NCI-H82 treated with DMSO at 0.1 percent for 48 hours (cell line): ENCODE results near the gene ITPA.

Source experiments
- DNase-seq: peaks from one replicate; lab custom pipeline; 2025; ENCODE audit not compliant: unreplicated experiment; lab: John Stamatoyannopoulos, UW

ITPA gene

DNA sequence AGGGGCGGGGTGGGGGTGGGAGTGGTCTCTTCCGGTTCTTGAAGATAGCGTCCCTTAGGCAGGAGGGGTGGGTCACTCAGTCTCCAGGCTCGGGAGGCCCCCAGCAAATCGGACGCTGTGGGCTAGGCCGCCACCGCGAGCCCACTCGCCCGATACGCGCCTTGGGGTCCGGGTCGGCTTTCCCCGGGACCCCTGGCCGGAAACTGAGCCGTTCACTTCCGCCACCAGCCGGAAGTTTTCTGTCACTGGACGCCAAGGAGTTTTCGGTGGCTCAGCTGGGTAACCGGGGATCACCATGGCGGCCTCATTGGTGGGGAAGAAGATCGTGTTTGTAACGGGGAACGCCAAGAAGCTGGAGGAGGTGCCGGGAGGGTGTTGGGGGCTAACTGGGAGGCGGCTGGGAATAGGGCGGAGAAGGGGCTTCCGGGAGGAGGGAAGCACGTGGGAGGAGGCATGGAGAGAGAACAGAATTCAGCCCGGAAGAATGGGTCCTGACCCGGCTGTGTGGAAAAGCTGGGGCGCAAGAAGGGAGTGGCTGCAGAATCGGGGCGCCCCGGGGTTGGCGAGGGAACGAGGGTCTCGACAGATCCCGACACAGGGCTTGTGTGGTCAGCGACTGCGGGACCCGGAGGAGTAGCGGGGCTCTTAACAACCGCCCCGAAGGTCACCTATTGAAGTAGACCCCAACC is at the start of gene ITPA:
Gene ITPA, plus strand, starts transcription at position 242 of the 689 bp plus-strand sequence. Its CDS starts 54 bp downstream, at position 296.
- peak; percentile 2 for DNase-seq

DNA sequence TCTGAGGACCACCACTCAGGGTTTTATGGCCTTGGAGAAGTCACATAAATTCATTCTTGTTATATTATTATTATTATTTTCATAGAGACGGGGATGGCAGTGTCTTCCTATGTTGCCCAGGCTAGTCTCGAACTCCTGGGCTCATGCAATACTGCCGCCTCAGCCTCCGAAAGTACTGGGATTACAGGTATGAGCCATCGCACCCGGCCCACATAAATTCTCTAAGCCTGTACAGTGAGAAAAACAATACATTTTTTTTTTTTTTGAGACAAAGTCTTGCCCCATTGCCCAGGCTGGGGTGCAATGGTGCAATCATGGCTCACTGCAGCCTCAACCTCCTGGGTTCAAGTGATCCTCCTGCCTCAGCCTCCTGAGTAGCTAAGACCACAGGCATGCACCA is 48.9 kb upstream of the ITPA start:
- no peak for DNase-seq

DNA sequence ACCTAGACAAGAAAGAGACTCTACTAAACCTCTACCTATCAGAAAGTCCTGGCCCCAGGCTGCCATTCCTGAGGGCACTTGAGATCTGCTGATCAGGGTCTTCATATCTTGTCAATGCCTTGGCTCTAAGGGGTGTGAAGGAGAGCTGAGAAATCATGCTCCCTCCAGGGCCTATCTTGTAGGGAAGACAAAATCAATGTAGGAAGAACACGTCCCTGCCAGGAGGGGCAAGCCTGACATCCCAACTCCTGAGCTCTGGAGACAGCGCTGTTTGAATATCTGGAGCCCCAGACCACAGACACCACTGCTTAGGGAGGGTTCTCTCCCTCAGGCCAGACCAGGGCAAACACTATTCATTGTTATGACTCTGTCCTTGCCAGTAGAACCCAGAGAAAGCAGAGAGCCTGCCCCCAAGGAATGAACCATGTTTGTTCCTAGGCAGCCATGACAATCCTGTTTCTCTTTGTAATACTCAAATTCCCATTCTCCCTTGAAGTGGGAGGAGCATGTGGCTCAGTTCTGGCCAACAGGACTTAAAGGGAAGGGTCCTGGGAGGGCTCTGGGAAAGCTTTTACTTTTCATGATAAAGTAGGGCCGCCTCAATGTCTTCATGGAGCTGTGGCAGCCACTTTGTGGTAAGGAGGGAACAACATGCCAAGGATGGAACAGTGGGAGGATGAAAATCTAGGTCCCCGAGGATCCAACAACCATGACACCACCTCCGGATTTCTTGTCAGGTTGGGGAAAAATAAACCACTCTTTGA is 47.8 kb upstream of the ITPA start:
- no peak for DNase-seq

DNA sequence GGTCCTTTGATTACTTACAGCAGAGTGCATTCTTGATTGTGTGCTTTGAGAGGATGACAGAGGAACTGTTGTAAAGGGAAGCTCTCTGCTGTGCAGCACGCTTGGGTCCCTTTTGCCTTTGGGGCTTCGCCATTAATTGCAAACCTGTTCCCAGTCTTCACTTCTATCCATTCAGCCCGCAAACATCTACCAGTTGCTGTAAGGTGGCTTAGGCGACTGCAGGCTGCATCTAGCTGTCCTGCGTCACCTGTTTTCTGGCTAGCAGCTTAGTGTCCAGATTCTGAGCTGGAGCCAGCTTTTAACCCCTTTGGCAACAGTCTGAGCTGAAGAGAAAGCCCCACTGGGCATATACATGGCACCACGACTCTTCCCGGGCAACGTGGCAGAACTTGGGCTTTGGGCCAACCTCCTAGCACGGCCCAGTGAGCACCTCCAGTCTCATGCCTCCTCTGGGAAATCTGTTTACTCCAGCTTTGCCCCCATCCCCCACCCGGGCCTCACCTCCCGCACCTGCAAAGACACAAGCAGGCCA is 47.2 kb upstream of the ITPA start:
- peak; percentile 5 for DNase-seq

DNA sequence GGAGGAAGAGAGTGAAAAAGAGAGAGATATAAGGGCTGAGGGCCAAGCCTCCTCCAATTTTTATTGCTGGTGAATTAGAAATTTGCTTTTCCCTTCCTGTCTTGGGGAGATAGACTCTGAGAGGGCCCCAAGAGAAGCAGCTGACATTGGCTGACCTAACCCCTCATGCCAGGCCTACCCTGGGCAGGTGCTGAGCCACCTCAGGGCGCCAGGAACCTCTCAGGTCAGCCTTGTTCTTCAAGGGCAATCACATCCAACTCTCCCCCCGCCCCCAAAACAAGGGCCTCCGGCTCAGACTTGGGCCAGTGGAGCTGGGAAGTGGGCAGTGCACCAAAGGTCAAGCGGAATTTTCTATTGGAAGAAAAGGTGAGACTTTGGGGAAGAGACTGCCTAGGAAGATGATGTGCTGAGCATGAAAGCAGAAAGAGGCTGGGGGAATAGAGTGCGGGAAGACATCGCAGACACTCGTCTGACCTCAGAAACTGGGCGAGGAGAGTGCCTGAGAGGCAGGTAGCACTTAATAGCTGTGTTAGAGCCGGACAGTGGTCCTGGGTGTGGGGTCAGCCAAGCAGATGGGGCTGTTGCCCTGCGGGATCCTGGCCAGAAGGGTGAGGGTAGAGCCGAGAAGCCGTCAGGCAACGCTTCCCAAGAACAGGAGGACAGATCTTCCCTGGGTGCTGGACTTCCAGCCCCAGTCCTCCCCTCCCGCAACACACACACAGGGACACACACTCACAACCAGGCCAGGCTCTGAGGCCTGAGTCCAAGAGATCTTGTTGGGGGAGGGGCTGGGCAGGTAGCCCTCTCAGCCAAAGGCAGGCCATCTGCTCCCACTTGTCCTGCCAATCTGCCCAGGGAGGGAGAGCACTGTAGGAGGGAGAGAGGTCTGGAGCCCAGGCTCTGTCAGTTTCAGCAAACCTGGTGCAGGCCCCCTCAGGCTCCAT is 45.9 kb upstream of the ITPA start:
- peak; percentile 38 for DNase-seq

DNA sequence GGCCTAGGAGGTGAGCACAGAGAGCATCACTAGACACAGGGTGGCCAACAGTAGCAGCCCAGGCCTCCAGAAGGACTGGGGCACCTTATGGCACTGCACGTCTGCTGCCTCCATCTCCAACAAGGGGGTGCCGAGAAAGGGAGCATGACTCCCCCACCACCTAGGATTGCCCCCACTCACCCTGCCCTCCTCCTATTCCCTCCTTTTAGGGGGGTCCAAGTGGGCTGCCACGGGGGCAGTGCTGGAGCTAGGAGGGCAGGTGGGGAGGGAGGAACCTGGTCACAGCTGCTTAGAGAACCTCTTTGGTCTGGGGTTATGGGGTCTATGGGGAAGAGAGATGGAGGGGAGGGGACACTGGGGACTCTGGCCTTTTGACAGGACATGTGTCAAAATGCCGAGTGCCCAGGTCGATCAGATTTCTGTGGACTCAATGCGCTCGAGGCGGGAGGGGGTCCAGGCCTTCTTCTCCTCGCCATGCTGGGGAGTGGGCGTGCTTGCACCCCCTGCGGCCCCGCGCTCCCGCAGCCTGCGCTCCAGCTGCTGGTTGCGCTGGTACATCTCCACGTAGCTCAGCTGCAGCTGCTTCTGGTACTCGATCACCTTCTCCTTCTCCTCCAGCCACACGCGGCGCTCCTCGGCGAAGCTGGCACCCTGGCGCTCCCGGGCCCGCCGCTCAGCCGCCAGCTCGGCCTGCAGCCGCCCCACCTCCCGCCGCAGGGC is 45.1 kb upstream of the ITPA start:
- no peak for DNase-seq

DNA sequence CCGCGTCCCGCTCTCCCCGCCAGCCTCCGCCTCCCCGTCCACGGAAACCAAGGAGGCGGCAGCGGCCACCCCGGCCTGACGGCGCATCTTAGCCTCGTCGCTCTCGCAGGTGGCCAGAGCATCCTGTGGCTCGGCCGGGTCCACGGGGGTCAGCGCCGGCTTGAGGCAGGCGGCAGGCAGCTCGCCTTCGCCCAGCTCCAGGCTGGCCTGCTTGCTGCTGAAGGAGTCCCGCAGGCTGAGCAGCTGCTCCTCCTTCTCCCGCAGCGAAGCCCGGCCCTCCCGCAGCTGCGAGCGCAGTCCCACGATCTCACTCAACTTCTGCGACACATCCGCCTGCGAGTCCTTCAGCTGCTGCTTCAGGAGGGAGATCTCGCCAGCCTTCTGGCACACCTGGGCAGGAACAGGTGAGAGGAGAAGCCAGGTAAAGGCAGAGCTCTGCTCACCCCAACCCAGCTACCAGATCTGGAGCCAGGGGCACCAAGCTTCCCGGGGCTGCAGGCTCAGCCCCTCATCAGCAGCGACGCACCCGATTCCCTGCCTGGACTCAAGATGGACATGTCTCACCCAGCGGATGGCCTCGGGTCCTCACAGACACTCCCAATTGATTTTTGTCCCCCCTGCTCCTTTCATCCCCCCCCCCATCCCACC is 44.4 kb upstream of the ITPA start:
- no peak for DNase-seq

DNA sequence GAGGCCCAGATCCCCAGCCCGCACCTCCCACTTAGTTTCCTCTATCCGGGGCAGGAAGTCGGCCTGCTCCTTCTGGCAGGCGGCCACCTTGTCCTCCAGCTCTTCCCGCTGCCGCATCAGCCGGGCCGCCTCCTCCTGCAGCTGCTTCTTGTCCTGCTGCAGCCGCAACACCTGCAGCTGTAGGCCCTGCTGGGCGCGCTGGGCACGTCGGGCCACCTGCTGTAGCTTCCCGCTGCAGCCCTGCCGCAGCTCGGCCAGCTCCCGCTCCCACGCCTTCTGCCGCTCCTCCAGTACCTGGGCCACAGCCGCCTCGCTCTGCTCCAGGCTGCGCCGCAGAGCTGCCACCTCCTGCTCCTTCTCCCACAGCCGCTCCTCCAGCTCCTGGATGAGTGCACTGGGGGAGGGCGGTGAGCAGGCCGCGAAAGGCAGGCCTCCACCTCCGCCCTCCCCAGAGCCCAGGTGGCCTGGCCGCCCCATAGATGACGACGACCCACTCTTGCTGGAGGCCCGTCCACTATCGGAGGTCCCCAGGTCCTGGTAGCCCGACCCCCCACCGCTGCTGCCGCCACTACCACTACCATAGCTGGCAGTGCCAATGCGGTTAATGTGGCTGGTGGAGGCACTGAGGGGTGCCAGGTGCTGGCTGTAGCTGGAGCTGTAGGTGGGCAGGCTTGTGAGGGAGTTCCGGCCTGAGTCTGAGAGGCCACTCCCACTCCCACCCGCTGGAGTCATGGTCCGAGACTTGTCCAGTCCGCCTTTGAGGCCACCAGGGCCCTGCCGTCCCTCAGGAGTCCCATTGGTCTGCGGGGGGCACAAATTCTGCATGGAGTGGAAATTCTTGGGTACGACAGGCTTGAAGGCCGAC is 43.6 kb upstream of the ITPA start:
- DNase-seq: no peak

DNA sequence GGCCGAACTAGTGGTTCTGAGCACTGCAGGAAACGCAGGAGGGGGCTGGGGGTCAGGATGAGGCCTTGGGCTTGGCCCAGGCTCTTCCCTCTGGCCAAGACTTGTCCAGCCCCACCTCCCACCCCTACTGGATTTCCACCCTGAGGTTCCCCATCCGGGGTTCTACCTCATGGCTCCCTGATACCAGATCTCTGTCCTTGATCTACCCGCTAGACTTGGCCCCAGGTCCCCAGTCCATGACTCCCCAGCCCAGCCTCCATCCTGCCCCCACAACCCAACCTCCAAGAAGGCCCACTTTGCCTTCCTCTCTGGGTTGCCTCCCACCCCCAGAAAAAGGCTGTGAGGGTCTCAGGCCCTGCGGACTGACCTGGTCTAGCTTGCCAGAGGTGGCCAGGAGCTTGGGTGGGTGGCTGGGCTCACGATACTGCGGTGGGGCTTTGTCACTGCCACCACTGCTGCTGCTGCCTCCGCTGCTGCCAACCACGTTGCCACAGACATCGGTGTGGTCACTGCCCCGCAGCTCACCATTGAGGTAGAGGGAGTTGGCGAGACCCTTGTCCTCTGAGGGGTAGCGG is 42.9 kb upstream of the ITPA start:
- DNase-seq: no peak

DNA sequence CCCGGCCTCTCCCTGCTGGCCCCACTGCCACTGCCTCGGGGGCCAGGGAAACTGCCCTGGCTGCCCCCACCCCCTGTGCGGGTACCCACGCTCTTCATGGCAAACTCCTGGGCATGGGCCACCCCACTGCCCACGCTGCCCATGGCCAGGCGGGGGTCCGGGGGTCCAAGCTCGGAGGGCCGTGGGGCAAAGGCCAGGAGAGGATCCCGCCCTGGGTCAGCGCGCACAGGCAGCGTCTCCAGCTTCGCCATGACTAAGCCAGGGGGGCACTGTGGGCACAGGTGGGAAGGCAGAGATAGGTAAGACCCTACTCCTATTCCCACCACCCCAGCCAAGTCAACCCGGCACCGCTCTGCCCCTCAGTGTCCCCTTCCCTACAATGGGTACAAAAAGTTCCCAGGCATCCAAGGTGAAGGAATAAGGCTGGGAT is 42.4 kb upstream of the ITPA start:
- DNase-seq: no peak

DNA sequence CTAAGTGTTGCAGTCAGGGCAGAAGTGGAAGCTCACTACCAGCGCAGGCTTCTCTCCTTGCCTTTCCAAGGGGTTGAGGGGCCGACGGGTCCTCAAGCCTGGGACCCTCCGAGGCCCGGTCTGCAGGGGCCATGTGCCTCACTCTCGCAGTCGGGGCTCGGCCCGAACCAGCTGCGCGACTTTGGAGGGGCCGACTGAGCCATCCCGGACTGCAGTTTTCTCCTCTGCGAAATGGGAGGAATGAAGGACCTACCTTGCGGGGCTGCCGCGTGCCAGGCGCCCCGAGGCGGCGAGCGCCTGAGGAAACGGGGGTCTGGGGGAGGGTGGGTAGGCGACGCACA is 41.6 kb upstream of the ITPA start:
- no peak for DNase-seq

DNA sequence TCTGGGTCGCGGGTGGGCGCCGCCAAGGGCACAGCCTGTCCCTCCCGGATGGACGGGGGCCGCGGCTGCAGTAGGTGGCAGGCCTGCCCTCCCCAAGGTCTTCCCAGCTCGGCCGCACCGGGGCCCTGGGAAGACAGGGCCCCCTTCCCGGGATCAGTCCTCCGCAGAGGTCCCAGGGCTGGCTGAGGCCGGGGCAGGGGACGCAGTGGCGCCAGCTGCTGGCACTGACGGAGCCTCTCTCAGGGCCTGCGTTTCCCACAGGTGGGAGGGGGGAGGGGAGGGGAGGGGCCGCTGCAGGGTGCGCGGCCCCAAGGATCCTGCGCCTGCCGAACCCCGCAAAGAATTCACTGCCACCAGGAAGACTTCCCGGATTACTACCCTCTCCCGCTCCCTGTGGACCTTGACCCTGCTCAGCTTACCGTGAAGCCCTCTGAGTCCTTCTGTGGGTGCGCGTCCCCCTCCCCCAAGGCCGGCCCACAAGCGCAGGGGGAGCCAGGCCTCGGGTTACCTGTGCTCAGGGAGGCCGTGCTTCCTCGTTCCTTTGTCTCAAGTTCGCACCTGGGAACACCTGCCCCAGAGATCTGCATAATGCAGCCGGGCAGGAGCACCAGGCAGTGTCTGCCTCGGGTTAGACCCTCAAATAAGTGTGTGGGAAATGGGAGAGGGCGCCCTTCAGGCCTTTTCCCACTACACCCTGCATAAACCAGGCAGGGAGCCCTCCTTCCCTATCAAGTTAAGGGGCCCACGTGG is 41.0 kb upstream of the ITPA start:
- no peak for DNase-seq

DNA sequence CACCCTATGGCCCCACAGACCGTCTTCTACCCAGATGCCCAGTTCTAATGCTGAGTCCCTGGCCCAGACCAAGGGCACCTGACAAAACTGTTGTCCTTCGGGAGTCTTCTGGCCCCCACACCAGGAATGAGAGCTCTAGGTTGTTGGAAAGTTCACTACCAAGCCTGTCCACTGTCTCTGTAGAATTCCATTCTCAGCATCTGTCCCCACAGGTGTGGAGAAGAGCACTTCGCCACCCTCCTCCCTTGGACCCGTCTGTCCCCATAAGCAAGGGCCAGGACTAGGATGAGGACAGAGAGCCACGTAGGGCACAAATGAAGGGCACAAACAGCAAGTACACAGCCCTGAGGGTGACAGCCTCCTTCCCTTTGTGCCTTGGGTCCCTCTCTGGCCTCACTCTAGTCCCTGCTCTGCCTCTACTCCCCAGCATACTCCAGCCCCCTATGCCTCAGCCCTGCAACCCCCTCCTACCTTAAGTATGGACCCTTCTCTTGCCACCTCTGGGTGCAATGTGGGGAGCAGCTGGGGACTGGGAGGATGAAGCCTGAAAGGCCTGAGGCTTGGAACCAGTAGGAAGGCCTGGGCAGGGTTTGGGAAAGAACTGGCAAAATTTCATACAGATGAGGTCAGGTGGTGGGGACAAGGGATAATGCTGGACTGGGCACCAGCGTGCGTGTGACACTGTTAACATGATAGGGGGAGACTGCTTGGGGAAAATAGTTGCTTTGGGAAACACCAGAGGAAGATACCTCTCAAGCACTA is 40.3 kb upstream of the ITPA start:
- no peak for DNase-seq

DNA sequence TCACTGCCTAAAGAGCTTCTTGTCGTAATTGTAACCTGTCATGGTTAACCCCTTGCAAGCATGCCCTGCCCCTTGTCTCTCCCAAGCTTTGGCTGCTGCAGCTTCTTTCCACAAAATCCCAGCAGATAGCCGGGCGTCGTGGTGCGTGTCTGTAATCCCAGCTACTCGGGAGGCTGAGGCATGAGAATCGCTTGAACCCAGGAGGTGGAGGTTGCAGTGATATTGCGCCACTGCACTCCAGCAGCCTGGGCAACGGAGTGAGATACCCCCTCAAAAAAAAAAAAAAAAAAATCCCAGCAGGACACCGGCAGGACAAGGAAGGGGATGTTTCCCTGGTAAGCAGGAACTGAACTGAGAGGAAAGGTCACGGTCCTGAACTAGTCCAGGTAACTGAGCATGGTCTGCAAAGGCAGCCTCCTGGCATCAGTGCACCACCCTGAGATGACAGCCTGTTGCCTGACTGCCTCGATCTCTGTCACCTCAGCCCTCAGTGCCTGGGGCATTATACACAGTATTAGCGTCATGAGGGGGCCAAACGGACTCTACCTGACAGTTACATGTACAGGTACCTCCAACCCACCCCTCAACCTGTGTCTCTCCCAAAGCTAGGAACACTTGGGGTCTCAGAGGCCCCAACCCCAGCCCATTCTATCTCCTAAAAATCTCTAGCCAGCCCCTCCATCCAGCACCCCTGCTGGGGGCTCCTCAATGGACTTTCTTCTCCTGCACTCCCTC is 37.7 kb upstream of the ITPA start:
- no peak for DNase-seq

DNA sequence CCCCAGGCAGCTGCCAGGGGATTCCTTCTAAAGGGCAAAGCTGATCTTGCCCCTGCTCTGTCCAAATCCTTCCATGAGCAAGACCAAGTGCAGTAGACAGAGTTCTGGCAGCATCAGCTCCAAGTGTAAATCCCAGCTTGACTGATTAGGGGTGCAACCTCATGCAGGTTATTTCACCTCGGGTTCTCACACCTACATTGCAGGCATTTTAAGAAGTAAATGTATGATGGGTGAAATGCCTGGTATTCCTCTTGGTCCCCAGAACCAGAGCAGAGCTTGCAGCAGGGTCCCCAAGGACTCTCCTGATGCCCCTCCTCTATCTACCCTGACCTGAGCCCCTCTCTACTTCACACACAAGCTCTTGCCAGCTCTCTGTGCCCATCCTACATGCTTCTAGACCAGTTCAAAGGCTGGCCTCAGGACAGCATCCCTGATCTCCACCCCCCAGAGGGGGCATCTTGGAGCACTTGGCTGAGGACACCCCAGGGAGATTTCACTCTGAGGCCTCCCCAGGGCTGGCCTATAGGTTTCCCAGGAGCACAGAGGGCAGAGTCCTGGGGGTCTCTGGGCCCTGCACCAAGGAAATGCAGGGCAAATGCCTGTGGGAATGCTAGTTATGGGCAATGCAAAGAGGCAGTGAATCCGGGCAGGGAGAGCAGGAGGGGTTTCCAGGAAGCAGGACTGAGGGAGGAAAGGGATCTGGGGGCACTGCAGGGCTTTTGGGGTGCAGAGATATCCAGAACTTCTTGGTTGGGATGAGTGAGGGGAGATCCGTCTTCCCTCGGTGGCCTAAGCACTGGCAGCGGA is 37.0 kb upstream of the ITPA start:
- no peak for DNase-seq
